ENCODE data around the gene SLC17A6.

Gene SLC17A6

GRCh38 chr11:22336587-22336986 lies 1.6 kb upstream of the SLC17A6 start:
- in situ Hi-C loops (cut with HindIII; ENCODE audit: low pct_ligation_motif_present, low sequenced_read_pairs): no loop called here
- H3K27ac ChIP-seq: no peak overlapping the region

GRCh38 chr11:22339611-22340010 lies 1.4 kb downstream of the SLC17A6 start:
- H3K27me3 ChIP-seq (replicated peaks): peaks cover 55% of the 10 kb centered on the region
- in situ Hi-C loops (cut with HindIII; ENCODE audit: low pct_ligation_motif_present, low sequenced_read_pairs): no loop called here

More at GRCh38 chr11:22336587-22336986, 1.6 kb upstream of the SLC17A6 start:
- H3K4me3 ChIP-seq (ENCODE audit: low read depth, low read length): no peak overlapping the region
- no peak for TF ChIP-seq CTCF (IDR thresholded peaks at IDR 0.05; ENCODE audit: low read depth, low read length, missing control alignments)
- no peaks in the 10 kb centered on the region for H3K36me3 ChIP-seq (replicated peaks)
- no peak for DNase-seq
- H3K27me3 ChIP-seq (replicated peaks): peaks cover 30% of the 10 kb centered on the region

GRCh38 chr11:22340235-22340634 lies 2.1 kb downstream of the SLC17A6 start:
- TF ChIP-seq CTCF (IDR thresholded peaks at IDR 0.05; ENCODE audit: low read depth, low read length, missing control alignments): no peak
- Histone ChIP-seq H3K27ac (no peak overlapping the region), H3K4me3 (ENCODE audit: low read depth, low read length) (no peak overlapping the region), H3K27me3 (replicated peaks) (peaks cover 55% of the 10 kb centered on the region), H3K36me3 (replicated peaks) (no peaks in the 10 kb centered on the region)
- no peak for DNase-seq
- in situ Hi-C loops (cut with HindIII; ENCODE audit: low pct_ligation_motif_present, low sequenced_read_pairs): no loop called here

More at GRCh38 chr11:22339611-22340010, 1.4 kb downstream of the SLC17A6 start:
- Histone ChIP-seq H3K36me3 (replicated peaks) (no peaks in the 10 kb centered on the region), H3K27ac (no peak overlapping the region), H3K4me3 (ENCODE audit: low read depth, low read length) (no peak overlapping the region)
- TF ChIP-seq CTCF (IDR thresholded peaks at IDR 0.05; ENCODE audit: low read depth, low read length, missing control alignments): no peak
- no peak for DNase-seq

- H3K27me3 ChIP-seq (replicated peaks): peaks cover 55% of the 10 kb centered on the region
Measured at GRCh38 chr11:22340701-22341587, 2.8 kb downstream of the SLC17A6 start.

GRCh38 chr11:22341588-22341931 lies 3.4 kb downstream of the SLC17A6 start:
- Histone ChIP-seq H3K4me3 (ENCODE audit: low read depth, low read length) (no peak overlapping the region), H3K27me3 (replicated peaks) (peaks cover 55% of the 10 kb centered on the region), H3K27ac (no peak overlapping the region), H3K36me3 (replicated peaks) (no peaks in the 10 kb centered on the region)
- in situ Hi-C loops (cut with HindIII; ENCODE audit: low pct_ligation_motif_present, low sequenced_read_pairs): no loop called here
- TF ChIP-seq CTCF (IDR thresholded peaks at IDR 0.05; ENCODE audit: low read depth, low read length, missing control alignments): no peak
- DNase-seq: no peak

More at GRCh38 chr11:22340701-22341587, 2.8 kb downstream of the SLC17A6 start:
- no peak for DNase-seq
- H3K36me3 ChIP-seq (replicated peaks): no peaks in the 10 kb centered on the region
- H3K4me3 ChIP-seq (ENCODE audit: low read depth, low read length): no peak overlapping the region
- TF ChIP-seq CTCF (IDR thresholded peaks at IDR 0.05; ENCODE audit: low read depth, low read length, missing control alignments): no peak
- no peak overlapping the region for H3K27ac ChIP-seq
- in situ Hi-C loops (cut with HindIII; ENCODE audit: low pct_ligation_motif_present, low sequenced_read_pairs): no loop called here
